Right forelimb (tissue), 1 donor: ENCODE results near the gene RBMS3.

Source experiments
- DNase-seq: peaks from one replicate; pipeline ENCODE4 v3.0.0-alpha.2; 2018

RBMS3 gene

GRCh38 chr3:29695643-29696198 lies 414.9 kb downstream of the RBMS3 start:
- DNase-seq, result no peak

- DNase-seq, result no peak
These were observed 415.4 kb downstream of the RBMS3 start for GRCh38 chr3:29696311-29696710.

- no peak for DNase-seq
These were observed 417.1 kb downstream of the RBMS3 start for GRCh38 chr3:29697989-29698388.

GRCh38 chr3:29700256-29700655 lies 419.4 kb downstream of the RBMS3 start:
- no peak for DNase-seq

- no peak for DNase-seq
These were observed 420.6 kb downstream of the RBMS3 start for GRCh38 chr3:29701326-29701983.

GRCh38 chr3:29705906-29706844 lies 425.3 kb downstream of the RBMS3 start:
- DNase-seq, result no peak

- no peak for DNase-seq
These were observed 428.0 kb downstream of the RBMS3 start for GRCh38 chr3:29708884-29709283.

GRCh38 chr3:29711255-29711771 lies 430.4 kb downstream of the RBMS3 start:
- DNase-seq, result no peak

- DNase-seq, result no peak
These were observed 435.3 kb downstream of the RBMS3 start for GRCh38 chr3:29716213-29716612.

- DNase-seq, result no peak
These were observed 437.8 kb downstream of the RBMS3 start for GRCh38 chr3:29718661-29719065.

- no peak for DNase-seq
These were observed 439.8 kb downstream of the RBMS3 start for GRCh38 chr3:29720665-29721064.

- DNase-seq, result no peak
These were observed 440.9 kb downstream of the RBMS3 start for GRCh38 chr3:29721789-29722188.

GRCh38 chr3:29731050-29731449 lies 450.2 kb downstream of the RBMS3 start:
- DNase-seq, result no peak

- no peak for DNase-seq
These were observed 460.4 kb downstream of the RBMS3 start for GRCh38 chr3:29741231-29741630.

GRCh38 chr3:29745232-29745870 lies 464.5 kb downstream of the RBMS3 start:
- no peak for DNase-seq

- no peak for DNase-seq
These were observed 465.4 kb downstream of the RBMS3 start for GRCh38 chr3:29746163-29746760.

GRCh38 chr3:29747991-29748390 lies 467.1 kb downstream of the RBMS3 start:
- no peak for DNase-seq

GRCh38 chr3:29751647-29752314 lies 470.9 kb downstream of the RBMS3 start:
- no peak for DNase-seq

- DNase-seq, result no peak
These were observed 473.5 kb downstream of the RBMS3 start for GRCh38 chr3:29754346-29754745.

GRCh38 chr3:29755416-29755815 lies 474.5 kb downstream of the RBMS3 start:
- no peak for DNase-seq

- DNase-seq, result no peak
These were observed 476.3 kb downstream of the RBMS3 start for GRCh38 chr3:29757054-29757777.

GRCh38 chr3:29758108-29758433 lies 477.2 kb downstream of the RBMS3 start:
- DNase-seq, result no peak
